ENCODE measurements around the gene FAM163B. TPM values are rescaled to one million over a fixed set of nuclear protein-coding genes. Genes with fewer than 3 reads are reported as not detected.

FAM163B gene
- total RNA-seq, 1 donor from 2014 or later = not detected

GRCh38 chr9:133543772-133544467 is 65.3 kb downstream of the FAM163B start:
- peak overlapping the region; percentile 86 for H3K27ac Mint-ChIP-seq (ENCODE audit: unreplicated experiment)
- H3K36me3 Mint-ChIP-seq (ENCODE audit: low read depth) = no peaks in the 10 kb centered on the region
- H3K4me3 Mint-ChIP-seq = no peak overlapping the region
- no peak for TF ChIP-seq CTCF (conservative IDR thresholded peaks at IDR 0.05)
- H3K27me3 Mint-ChIP-seq (ENCODE audit: low read depth) = peaks cover 4% of the 10 kb centered on the region
- H3K4me1 Mint-ChIP-seq = peaks cover 16% of the 10 kb centered on the region
- DNase-seq (ENCODE audit: low read depth, low spot score) = no peak
- H3K9me3 Mint-ChIP-seq = no peaks in the 10 kb centered on the region

- H3K9me3 Mint-ChIP-seq = no peaks in the 10 kb centered on the region
Measured at GRCh38 chr9:133542002-133542401, 67.2 kb downstream of the FAM163B start.

GRCh38 chr9:133540698-133541025 is 68.5 kb downstream of the FAM163B start:
- no peaks in the 10 kb centered on the region for H3K36me3 Mint-ChIP-seq (ENCODE audit: low read depth)
- H3K27ac Mint-ChIP-seq (ENCODE audit: unreplicated experiment) = no peak overlapping the region
- peaks cover 12% of the 10 kb centered on the region for H3K4me1 Mint-ChIP-seq
- no peaks in the 10 kb centered on the region for H3K9me3 Mint-ChIP-seq
- no peak for DNase-seq (ENCODE audit: low read depth, low spot score)
- no peak for TF ChIP-seq CTCF (conservative IDR thresholded peaks at IDR 0.05)
- H3K4me3 Mint-ChIP-seq = no peak overlapping the region
- H3K27me3 Mint-ChIP-seq (ENCODE audit: low read depth) = peaks cover 4% of the 10 kb centered on the region

More at GRCh38 chr9:133542002-133542401, 67.2 kb downstream of the FAM163B start:
- Mint-ChIP-seq H3K36me3 (ENCODE audit: low read depth) (no peaks in the 10 kb centered on the region), H3K4me1 (peaks cover 12% of the 10 kb centered on the region), H3K27ac (ENCODE audit: unreplicated experiment) (no peak overlapping the region), H3K4me3 (no peak overlapping the region), H3K27me3 (ENCODE audit: low read depth) (peaks cover 4% of the 10 kb centered on the region)
- DNase-seq (ENCODE audit: low read depth, low spot score) = no peak
- TF ChIP-seq CTCF (conservative IDR thresholded peaks at IDR 0.05) = no peak

GRCh38 chr9:133539991-133540697 is 69.0 kb downstream of the FAM163B start:
- peak overlapping the region; percentile 19 for H3K27ac Mint-ChIP-seq (ENCODE audit: unreplicated experiment)
- TF ChIP-seq CTCF (conservative IDR thresholded peaks at IDR 0.05) = no peak
- H3K4me3 Mint-ChIP-seq = no peak overlapping the region
- no peak for DNase-seq (ENCODE audit: low read depth, low spot score)
- H3K27me3 Mint-ChIP-seq (ENCODE audit: low read depth) = peaks cover 4% of the 10 kb centered on the region
- peaks cover 12% of the 10 kb centered on the region for H3K4me1 Mint-ChIP-seq
- no peaks in the 10 kb centered on the region for H3K36me3 Mint-ChIP-seq (ENCODE audit: low read depth)
- H3K9me3 Mint-ChIP-seq = no peaks in the 10 kb centered on the region

- DNase-seq (ENCODE audit: low read depth, low spot score) = no peak
- H3K9me3 Mint-ChIP-seq = no peaks in the 10 kb centered on the region
Measured at GRCh38 chr9:133538851-133539833, 70.0 kb downstream of the FAM163B start.

More at GRCh38 chr9:133538851-133539833, 70.0 kb downstream of the FAM163B start:
- no peak for TF ChIP-seq CTCF (conservative IDR thresholded peaks at IDR 0.05)
- H3K27ac Mint-ChIP-seq (ENCODE audit: unreplicated experiment) = no peak overlapping the region
- H3K4me1 Mint-ChIP-seq = peaks cover 12% of the 10 kb centered on the region
- H3K4me3 Mint-ChIP-seq = no peak overlapping the region
- H3K27me3 Mint-ChIP-seq (ENCODE audit: low read depth) = peaks cover 4% of the 10 kb centered on the region
- H3K36me3 Mint-ChIP-seq (ENCODE audit: low read depth) = no peaks in the 10 kb centered on the region

Data from neural crest cell (in vitro differentiated cells).